Measurements from ENCODE around the gene IMMP2L.

IMMP2L gene

GRCh38 chr7:110841840-110842545 lies 720.3 kb downstream of the IMMP2L start:
- DNase-seq: no peak

- DNase-seq: no peak
Observed at GRCh38 chr7:110839866-110840265, 722.4 kb downstream of the IMMP2L start.

GRCh38 chr7:110835849-110836248 lies 726.4 kb downstream of the IMMP2L start:
- no peak for DNase-seq

- no peak for DNase-seq
Observed at GRCh38 chr7:110835218-110835617, 727.1 kb downstream of the IMMP2L start.

GRCh38 chr7:110831419-110831818 lies 730.9 kb downstream of the IMMP2L start:
- no peak for DNase-seq

GRCh38 chr7:110830778-110831177 lies 731.5 kb downstream of the IMMP2L start:
- no peak for DNase-seq

- no peak for DNase-seq
Observed at GRCh38 chr7:110827936-110828335, 734.4 kb downstream of the IMMP2L start.

- no peak for DNase-seq
Observed at GRCh38 chr7:110827287-110827855, 734.9 kb downstream of the IMMP2L start.

GRCh38 chr7:110813986-110814385 lies 748.3 kb downstream of the IMMP2L start:
- no peak for DNase-seq

GRCh38 chr7:110809832-110810231 lies 752.5 kb downstream of the IMMP2L start:
- no peak for DNase-seq

- DNase-seq: no peak
Observed at GRCh38 chr7:110808361-110808760, 753.9 kb downstream of the IMMP2L start.

- DNase-seq: no peak
Observed at GRCh38 chr7:110804501-110804900, 757.8 kb downstream of the IMMP2L start.

- no peak for DNase-seq
Observed at GRCh38 chr7:110803602-110804143, 758.6 kb downstream of the IMMP2L start.

- DNase-seq: no peak
Observed at GRCh38 chr7:110801502-110801901, 760.8 kb downstream of the IMMP2L start.

- no peak for DNase-seq
Observed at GRCh38 chr7:110800984-110801383, 761.3 kb downstream of the IMMP2L start.

GRCh38 chr7:110797656-110798055 lies 764.6 kb downstream of the IMMP2L start:
- no peak for DNase-seq

GRCh38 chr7:110790992-110791391 lies 771.3 kb downstream of the IMMP2L start:
- DNase-seq: no peak

GRCh38 chr7:110786328-110786965 lies 775.8 kb downstream of the IMMP2L start:
- no peak for DNase-seq

GRCh38 chr7:110784749-110785148 lies 777.5 kb downstream of the IMMP2L start:
- no peak for DNase-seq

- DNase-seq: no peak
Observed at GRCh38 chr7:110780712-110781111, 781.6 kb downstream of the IMMP2L start.

GRCh38 chr7:110779339-110779738 lies 783.0 kb downstream of the IMMP2L start:
- no peak for DNase-seq

GRCh38 chr7:110775046-110775445 lies 787.2 kb downstream of the IMMP2L start:
- DNase-seq: no peak

- no peak for DNase-seq
Observed at GRCh38 chr7:110774071-110774470, 788.2 kb downstream of the IMMP2L start.

GRCh38 chr7:110772615-110773014 lies 789.7 kb downstream of the IMMP2L start:
- no peak for DNase-seq
